H1 (cell line): ENCODE data around the gene GNS. TPM values are rescaled to one million over a fixed set of nuclear protein-coding genes. Genes with fewer than 3 reads are reported as not detected.
A peak's percentile ranks its signal among the peaks of the same experiment; 100 is the strongest.

Source experiments
- CTCF ChIA-PET: fragments of 300-600 bp; sonication (Branson Sonifier 250); formaldehyde crosslinking; loops from one replicate; lab custom pipeline; 2021; ENCODE audit not compliant: partially characterized antibody; lab: Charles Lee
- POLR2A ChIA-PET: fragments of 300-600 bp; sonication (Branson Sonifier 250); formaldehyde crosslinking; loops from one replicate; lab custom pipeline; 2021; ENCODE audit warnings: inconsistent platforms; ENCODE audit not compliant: partially characterized antibody; lab: Charles Lee
- DNase-seq, 2 experiments: peaks; one replicate each; pipeline versions ENCODE4 v3.0.0 to v3.0.0-alpha.2; 2010 to 2022; ENCODE audit warnings: low spot score in 2 of 2, low read depth in 1 of 2, mixed read lengths in 1 of 2
- FAIRE-seq: peaks from 2 replicates; lab custom pipeline; 2011; peaks lifted over from hg19 to GRCh38; lab: Jason Lieb, UNC
- H2AFZ ChIP-seq: 2 replicates; pipeline ENCODE4 v1.8.1; 2012; ENCODE audit warnings: low read length, inconsistent platforms
- H2AK5ac ChIP-seq: 2 replicates; pipeline ENCODE4 v1.6.1; 2013; ENCODE audit warnings: low read depth, low read length
- H2BK120ac ChIP-seq: replicated peaks from 2 replicates; pipeline ENCODE3; 2013; ENCODE audit warnings: low read depth, low read length, inconsistent platforms
- H2BK12ac ChIP-seq: 2 replicates; pipeline ENCODE4 v1.6.1; 2013; ENCODE audit warnings: low read depth, low read length
- H2BK15ac ChIP-seq: 2 replicates; pipeline ENCODE4 v1.6.1; 2013; ENCODE audit warnings: low read length
- H2BK20ac ChIP-seq: 2 replicates; pipeline ENCODE4 v1.6.1; 2013; ENCODE audit warnings: low read length
- H2BK5ac ChIP-seq: 2 replicates; pipeline ENCODE4 v1.6.1; 2013; ENCODE audit warnings: low read depth, low read length
- H3K14ac ChIP-seq: 2 replicates; pipeline ENCODE4 v1.6.1; 2013; ENCODE audit warnings: inconsistent platforms; ENCODE audit not compliant: insufficient read length
- H3K18ac ChIP-seq: 2 replicates; pipeline ENCODE4 v1.6.1; 2013; ENCODE audit warnings: low read length; ENCODE audit errors: extremely low read depth
- H3K23ac ChIP-seq: 2 replicates; pipeline ENCODE4 v1.6.1; 2013; ENCODE audit warnings: inconsistent platforms; ENCODE audit not compliant: insufficient read length
- H3K23me2 ChIP-seq: 2 replicates; pipeline ENCODE4 v1.6.1; 2013; ENCODE audit warnings: low read depth, low read length
- H3K27ac ChIP-seq: 2 replicates; pipeline ENCODE4 v1.6.1; 2011; ENCODE audit warnings: low read depth, low read length, inconsistent platforms
- H3K27me3 ChIP-seq, 4 experiments: replicated peaks in 1 of 4; 1 replicate in 1 of 4; 2 replicates in 3 of 4; pipeline versions ENCODE4 v1.6.1 to v1.8.1; 2011 to 2013; ENCODE audit warnings: low read length in 3 of 4, mild to moderate bottlenecking in 3 of 4, inconsistent platforms in 2 of 4, mixed read lengths in 2 of 4, moderate library complexity in 1 of 4; ENCODE audit not compliant: control insufficient read depth in 3 of 4, insufficient read depth in 3 of 4; ENCODE audit errors: extremely low read depth in 1 of 4
- H3K36me3 ChIP-seq, 4 experiments: 2 replicates each; pipeline versions ENCODE4 v1.6.1 to v1.8.1; 2011 to 2013; ENCODE audit warnings: mild to moderate bottlenecking in 4 of 4, low read length in 3 of 4, moderate library complexity in 2 of 4, control low read depth in 1 of 4, inconsistent platforms in 1 of 4; ENCODE audit not compliant: insufficient read depth in 4 of 4, control insufficient read depth in 2 of 4
- H3K4ac ChIP-seq: replicated peaks from 2 replicates; pipeline ENCODE3; 2013; ENCODE audit warnings: low read length, low read depth, mixed read lengths, inconsistent platforms; ENCODE audit not compliant: insufficient read length
- H3K4me1 ChIP-seq, 4 experiments: replicated peaks in 1 of 4; 1 replicate in 1 of 4; 2 replicates in 3 of 4; pipeline versions ENCODE4 v1.6.1 to v1.8.1; 2011 to 2013; ENCODE audit warnings: low read length in 3 of 4, inconsistent platforms in 2 of 4, mixed read lengths in 1 of 4; ENCODE audit not compliant: insufficient read depth in 4 of 4, control insufficient read depth in 3 of 4
- H3K4me2 ChIP-seq, 2 experiments: 2 replicates each; pipeline versions ENCODE4 v1.6.1 to v1.8.1; 2011 to 2013; ENCODE audit warnings: low read depth in 2 of 2, low read length in 2 of 2, control low read depth in 1 of 2, inconsistent platforms in 1 of 2, mild to moderate bottlenecking in 1 of 2; ENCODE audit not compliant: insufficient read depth in 1 of 2
- H3K4me3 ChIP-seq, 4 experiments: fragments of 200-600, 300-600 bp in 1 of 4; sonication (generic), shearing (Covaris generic), sonication (Bioruptor Twin) in 1 of 4; 2 replicates each; pipeline versions ENCODE4 v1.5.1 to v1.8.1; 2011 to 2016; ENCODE audit warnings: low read length in 4 of 4, low read depth in 3 of 4, control low read depth in 2 of 4, inconsistent platforms in 2 of 4, mild to moderate bottlenecking in 2 of 4, mixed read lengths in 1 of 4, moderate library complexity in 1 of 4; ENCODE audit not compliant: insufficient read depth in 2 of 4; ENCODE audit errors: extremely low read depth in 1 of 4
- H3K56ac ChIP-seq: replicated peaks from 2 replicates; pipeline ENCODE3; 2013; ENCODE audit warnings: low read depth, mild to moderate bottlenecking, mixed read lengths, low read length, inconsistent platforms; ENCODE audit not compliant: insufficient read length
- H3K79me1 ChIP-seq: 2 replicates; pipeline ENCODE4 v1.6.1; 2013; ENCODE audit warnings: low read depth, low read length, control low read depth
- H3K79me2 ChIP-seq, 2 experiments: 2 replicates each; pipeline versions ENCODE4 v1.6.1 to v1.8.1; 2012 to 2013; ENCODE audit warnings: low read length in 2 of 2, mild to moderate bottlenecking in 2 of 2, inconsistent platforms in 1 of 2; ENCODE audit not compliant: insufficient read depth in 2 of 2, control insufficient read depth in 1 of 2
- H3K9ac ChIP-seq, 4 experiments: replicated peaks in 1 of 4; 1 replicate in 1 of 4; 2 replicates in 3 of 4; pipeline versions ENCODE4 v1.6.1 to v1.8.1; 2011 to 2013; ENCODE audit warnings: low read depth in 3 of 4, low read length in 3 of 4, control low read depth in 2 of 4, mild to moderate bottlenecking in 2 of 4, moderate library complexity in 2 of 4, inconsistent platforms in 1 of 4; ENCODE audit errors: extremely low read depth in 1 of 4
- H3K9me3 ChIP-seq, 2 experiments: 2 replicates each; pipeline versions ENCODE4 v1.6.1 to v1.8.1; 2012 to 2013; ENCODE audit warnings: mild to moderate bottlenecking in 2 of 2, moderate library complexity in 2 of 2, control low read depth in 1 of 2, inconsistent platforms in 1 of 2, low read depth in 1 of 2, low read length in 1 of 2, mixed read lengths in 1 of 2; ENCODE audit not compliant: insufficient read depth in 2 of 2
- H4K20me1 ChIP-seq, 2 experiments: replicated peaks in 1 of 2; 2 replicates each; pipeline versions ENCODE3 to v1.8.1; 2011 to 2013; ENCODE audit warnings: inconsistent platforms in 2 of 2, low read length in 2 of 2, mild to moderate bottlenecking in 1 of 2; ENCODE audit not compliant: insufficient read depth in 2 of 2, control insufficient read depth in 1 of 2
- H4K5ac ChIP-seq: 2 replicates; pipeline ENCODE4 v1.6.1; 2013; ENCODE audit warnings: low read length, low read depth, mixed read lengths, inconsistent platforms; ENCODE audit not compliant: insufficient read length
- H4K8ac ChIP-seq: 2 replicates; pipeline ENCODE4 v1.8.0; 2013; ENCODE audit warnings: mild to moderate bottlenecking, moderate library complexity, low read length, inconsistent platforms; ENCODE audit not compliant: insufficient read depth; ENCODE audit errors: extremely low read depth
- H4K91ac ChIP-seq: replicated peaks from 2 replicates; pipeline ENCODE3; 2013; ENCODE audit warnings: low read length, mixed read lengths, inconsistent platforms; ENCODE audit not compliant: insufficient read length
- WGBS, 2 experiments: shearing (Covaris generic) in 1 of 2; methylation state at CpG; one replicate each; pipeline versions ENCODE4 v1.1.6 to v1.1.7; 2013 to 2015; ENCODE audit warnings: low lambda C conversion rate in 2 of 2, mixed read lengths in 2 of 2, inconsistent platforms in 1 of 2, low coverage in 1 of 2, missing lambda C conversion rate in 1 of 2; ENCODE audit not compliant: insufficient replicate concordance in 2 of 2, insufficient coverage in 1 of 2, insufficient read length in 1 of 2; ENCODE audit errors: extremely low coverage in 1 of 2, missing lambda C conversion rate in 1 of 2; 5-methylcytosine and 5-hydroxymethylcytosine counted together
- polyA plus RNA-seq, 7 experiments: library from polyadenylated mRNA; depleted of rRNA in 3 of 7; stranded (reverse) in 5 of 7; unstranded in 2 of 7; fragments of >200 nt in 5 of 7; fragments of 200-250 nt in 2 of 7; gene quantifications; 1 replicate in 5 of 7; 2 replicates in 1 of 7; 4 replicates in 1 of 7; pipeline versions ENCODE4 v1.2.1 to v1.2.3, GENCODE V29; 2011 to 2013; ENCODE audit warnings: missing spikeins in 2 of 7, mixed read lengths in 2 of 7
- total RNA-seq: library from RNA; stranded (reverse); fragmentation: NEBNext Ultra II Directional; extraction: Animal tissue kit (Norgen Biotek cat#: 25700); gene quantifications from 2 replicates; pipeline ENCODE4 v1.2.1, GENCODE V29; 2021

GNS gene
- total and polyA plus RNA-seq, 2 of the 8 experiments (the other 6 are each of a cell fraction or from before 2014, with no cell fraction given), result 16.0 to 28.5 TPM

DNA sequence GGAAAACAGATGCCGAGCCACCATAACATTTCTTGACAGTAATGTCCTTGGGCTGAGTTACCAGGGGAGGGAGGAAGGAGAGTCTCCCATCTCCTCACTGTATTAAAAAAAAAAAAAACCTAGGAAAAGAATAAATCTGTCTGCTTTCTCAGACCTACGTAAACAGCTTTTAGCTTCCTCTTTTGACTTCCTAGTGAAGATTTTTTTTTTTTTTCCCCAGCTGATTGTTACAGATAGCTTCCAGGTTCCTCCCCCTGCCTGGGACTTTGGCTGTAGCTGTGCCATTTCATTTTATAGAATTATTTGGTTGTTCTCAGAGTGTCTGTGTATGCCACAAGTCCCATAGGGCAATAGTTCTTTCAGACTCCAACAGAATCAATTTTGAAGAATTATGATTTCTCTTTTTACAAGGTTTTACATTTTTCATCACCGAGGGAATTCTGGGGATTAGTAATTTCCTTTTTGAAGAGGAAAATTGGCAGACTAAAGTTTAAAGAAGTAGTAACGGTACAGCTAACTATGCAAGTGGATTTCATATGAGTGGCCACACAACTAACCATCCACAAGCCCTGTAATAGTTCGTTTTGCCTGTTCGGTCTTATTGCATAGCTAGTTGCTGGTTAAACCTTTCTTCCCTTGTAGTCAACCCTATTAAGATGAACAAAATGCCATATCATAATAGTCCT, 23.1 kb upstream of the GNS start:
- FAIRE-seq, result no peak

More for the DNA sequence above, 23.1 kb upstream of the GNS start:
- Histone ChIP-seq H3K79me2 (no peaks in the 10 kb centered on the region), H4K91ac (no peak overlapping the region), H3K27me3 (peaks cover 2 to 34% (median 22%) of the 10 kb centered on the region in 4 experiments), H3K14ac (no peak overlapping the region), H2BK5ac (no peak overlapping the region), H3K9ac (no peak overlapping the region), H2BK120ac (no peak overlapping the region), H3K18ac (no peak overlapping the region), H2BK20ac (no peak overlapping the region), H3K56ac (no peak overlapping the region), H2BK15ac (no peak overlapping the region), H4K8ac (no peak overlapping the region), H3K4me1 (peaks cover 0 to 6% (median 2%) of the 10 kb centered on the region in 4 experiments; a peak in 2 of 7 replicates), H3K4me2 (peak overlapping the region; percentile 88 to 89; a peak in 2 of 4 replicates), H3K9me3 (no peaks in the 10 kb centered on the region), H2AFZ (no peak overlapping the region), H4K20me1 (peaks cover 0 to 2% of the 10 kb centered on the region in 2 experiments), H3K23me2 (peaks cover 13% of the 10 kb centered on the region; the same call in 1 of the 2 replicates), H2AK5ac (no peak overlapping the region), H3K27ac (no peak overlapping the region), H3K23ac (no peak overlapping the region), H2BK12ac (no peak overlapping the region), H3K79me1 (no peaks in the 10 kb centered on the region), H3K36me3 (no peaks in the 10 kb centered on the region), H3K4me3 (peak overlapping the region in 1 of 4 experiments; percentile 68; a peak in 1 of 8 replicates), H4K5ac (no peak overlapping the region), H3K4ac (no peak overlapping the region)
- WGBS, 2 experiments, result 88% methylated on average over 6 of the region's 6 CpGs; no CpG with 5 or more reads in 1 of the 2 experiments
- no peak for DNase-seq
- ChIA-PET CTCF (interaction anchor here (0.7 to 4.0 kb wide), 8 partner anchors 9 to 341 kb away, joined by 3 to 34 read pairs (median 4); no protein-coding TSS in a partner anchor), POLR2A (no interaction called here)
